Astrocyte of the cerebellum (primary cell): ENCODE data around the gene SLIT3.

Source experiments
- DNase-seq: peaks from one replicate; pipeline ENCODE4 v3.0.0-alpha.2; 2011; ENCODE audit warnings: low read depth
- H3K4me3 ChIP-seq: 2 replicates; pipeline ENCODE4 v1.5.1; 2011; ENCODE audit warnings: mild to moderate bottlenecking, low read depth, low read length, moderate library complexity
- CTCF ChIP-seq: IDR thresholded peaks from 2 replicates; pipeline ENCODE4 v1.5.1; 2012; ENCODE audit warnings: low read length, low read depth, moderate library complexity, mild to moderate bottlenecking; ENCODE audit errors: missing control alignments
- in situ Hi-C: cut with HindIII; loops from 2 replicates; pipeline ENCODE4 v1.10.0; 2017; ENCODE audit warnings: low sequenced_read_pairs

SLIT3 gene

GRCh38 chr5:168710706-168711105 is 590.2 kb downstream of the SLIT3 start:
- DNase-seq = no peak
- no peak for TF ChIP-seq CTCF
- H3K4me3 ChIP-seq = no peak overlapping the region
- in situ Hi-C loops = no loop called here

- TF ChIP-seq CTCF = no peak
- no peak for DNase-seq
- in situ Hi-C loops = no loop called here
- H3K4me3 ChIP-seq = no peak overlapping the region
Measured at GRCh38 chr5:168707716-168708695, 592.9 kb downstream of the SLIT3 start.

DNA sequence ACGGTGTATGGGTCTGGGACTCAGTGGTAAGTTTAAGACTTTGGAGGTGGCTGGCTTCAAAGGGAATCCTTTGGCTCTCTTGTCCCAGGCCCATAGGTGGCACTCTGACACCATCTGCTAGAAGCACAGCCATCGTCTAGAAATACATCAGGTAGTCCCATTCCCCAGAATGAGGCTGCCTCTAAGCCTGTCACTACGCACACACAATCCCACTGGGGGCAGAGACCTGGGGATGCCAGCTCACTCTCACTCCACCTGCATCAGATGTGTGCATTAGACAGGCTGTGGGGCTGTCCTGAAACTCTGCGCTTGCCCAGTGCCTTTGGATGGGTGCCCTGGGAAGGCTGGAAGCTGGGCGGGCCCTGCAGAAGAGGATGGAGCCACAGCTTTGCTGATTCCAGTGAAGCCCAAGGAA is 594.3 kb downstream of the SLIT3 start:
- peak; percentile 65 for TF ChIP-seq CTCF

DNA sequence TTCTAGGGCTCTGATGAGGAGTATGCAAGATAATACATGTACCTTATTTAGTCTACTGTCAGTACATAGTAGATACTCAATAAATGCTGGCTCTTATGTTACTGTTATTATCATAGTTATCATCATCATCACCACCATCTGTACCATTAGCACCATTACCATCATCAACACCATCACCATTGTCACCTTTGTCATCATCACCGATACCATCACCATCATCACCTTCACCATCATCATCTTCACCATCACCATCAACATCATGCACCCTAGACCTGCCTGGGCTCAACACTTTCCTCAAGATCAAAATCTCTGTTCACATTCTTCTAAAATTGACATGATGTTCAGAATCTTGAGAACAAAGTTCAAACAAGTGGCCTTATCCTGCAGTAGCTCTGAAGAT is 595.6 kb downstream of the SLIT3 start:
- in situ Hi-C loops = no loop called here
- no peak overlapping the region for H3K4me3 ChIP-seq
- no peak for DNase-seq
- no peak for TF ChIP-seq CTCF

More for the DNA sequence above, 594.3 kb downstream of the SLIT3 start:
- in situ Hi-C loops = no loop called here
- no peak overlapping the region for H3K4me3 ChIP-seq
- DNase-seq = peak; percentile 6

DNA sequence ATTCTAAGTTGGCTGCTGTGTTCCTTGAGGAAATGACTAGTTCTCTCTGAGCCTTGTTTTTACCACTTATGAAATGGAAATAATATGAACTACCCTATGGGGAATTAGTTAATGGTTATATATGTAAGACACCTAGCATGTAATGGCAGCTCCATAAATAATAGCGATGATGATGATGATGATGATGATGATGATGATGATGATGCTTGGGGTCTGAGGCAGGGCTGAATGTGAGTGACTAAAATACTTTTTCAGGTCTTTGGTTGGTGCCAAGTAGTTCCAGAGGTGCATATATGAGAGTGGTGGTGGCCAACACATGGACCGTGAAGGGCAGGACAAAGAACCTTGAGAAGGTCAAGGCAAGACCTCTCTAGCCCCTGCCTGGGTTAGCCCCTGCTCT is 598.4 kb downstream of the SLIT3 start:
- no peak for TF ChIP-seq CTCF
- DNase-seq = no peak
- in situ Hi-C loops = no loop called here
- H3K4me3 ChIP-seq = no peak overlapping the region

DNA sequence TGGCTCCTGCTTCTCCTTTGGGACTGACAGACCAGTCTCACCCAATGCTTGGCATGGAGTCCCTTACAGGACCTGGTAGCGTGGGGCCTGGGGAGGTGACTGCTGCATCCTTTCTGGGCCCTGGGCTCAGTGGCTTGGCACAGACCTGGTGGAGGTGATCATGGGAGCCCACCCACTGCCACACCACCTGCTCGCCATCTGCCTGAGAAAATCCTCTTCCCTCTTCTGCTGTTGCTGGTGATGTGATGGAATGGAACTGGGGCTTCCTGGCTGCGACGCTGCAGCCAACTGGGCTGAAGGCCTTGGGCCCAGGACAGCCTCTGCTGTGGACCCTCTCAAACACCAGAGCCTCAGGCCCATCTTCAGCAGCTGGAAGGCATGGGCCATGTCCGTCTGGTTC is 599.3 kb downstream of the SLIT3 start:
- in situ Hi-C loops = no loop called here

More for the DNA sequence above, 599.3 kb downstream of the SLIT3 start:
- no peak for TF ChIP-seq CTCF
- H3K4me3 ChIP-seq = no peak overlapping the region
- DNase-seq = no peak
